HG03159 (cell line): ENCODE results near the gene MAP2K4.
"Not testable (repeated sequence)": the region's sequence is repeated elsewhere in the genome, so short reads cannot be mapped to it uniquely, and the experiment has no call there.

ENCODE experiments used
- ATAC-seq: cut with Tn5 transposase; IDR thresholded peaks from one replicate; pipeline ENCODE4 v1.9.1; 2021; ENCODE audit warnings: mild to moderate bottlenecking, moderate library complexity; ENCODE audit not compliant: unreplicated experiment

The MAP2K4 gene

DNA sequence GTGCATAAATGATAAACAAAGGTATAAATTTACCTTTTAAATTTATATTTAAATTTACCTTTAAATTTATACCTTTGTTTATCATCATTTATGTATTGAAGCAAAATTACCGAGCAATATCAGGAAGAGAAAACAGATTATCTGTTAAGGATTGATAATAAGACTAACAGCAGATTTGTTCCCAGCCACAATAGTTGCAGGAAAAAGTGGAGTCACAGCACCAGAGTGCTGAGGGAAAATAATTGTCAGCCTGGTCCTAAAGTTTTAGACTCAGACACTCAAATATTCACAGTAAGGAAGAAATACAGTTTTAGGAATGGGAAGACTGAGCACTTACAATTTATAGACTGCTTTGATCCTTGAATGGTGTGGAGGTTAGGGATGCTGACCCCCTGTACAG, 117.2 kb downstream of the MAP2K4 start:
- no peak for ATAC-seq

DNA sequence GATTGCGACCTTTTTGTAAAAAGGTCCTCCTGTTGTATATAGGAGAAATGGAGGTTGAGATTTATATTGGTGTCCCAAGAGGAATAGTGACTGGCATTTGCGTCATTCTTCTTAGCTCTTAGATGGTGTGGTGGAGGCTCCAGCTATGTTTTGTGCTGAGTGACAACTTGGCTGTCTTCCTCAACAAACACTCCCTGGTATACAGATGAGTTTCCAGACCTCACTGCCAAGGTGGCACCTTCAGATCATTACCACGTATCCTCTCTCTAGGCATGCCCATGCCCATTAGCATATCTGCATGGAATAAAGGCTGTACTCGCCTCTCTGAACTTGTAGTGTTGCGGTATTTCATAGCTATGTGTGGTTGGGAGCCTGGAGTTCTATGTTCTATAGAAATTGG, 120.0 kb downstream of the MAP2K4 start:
- no peak for ATAC-seq

DNA sequence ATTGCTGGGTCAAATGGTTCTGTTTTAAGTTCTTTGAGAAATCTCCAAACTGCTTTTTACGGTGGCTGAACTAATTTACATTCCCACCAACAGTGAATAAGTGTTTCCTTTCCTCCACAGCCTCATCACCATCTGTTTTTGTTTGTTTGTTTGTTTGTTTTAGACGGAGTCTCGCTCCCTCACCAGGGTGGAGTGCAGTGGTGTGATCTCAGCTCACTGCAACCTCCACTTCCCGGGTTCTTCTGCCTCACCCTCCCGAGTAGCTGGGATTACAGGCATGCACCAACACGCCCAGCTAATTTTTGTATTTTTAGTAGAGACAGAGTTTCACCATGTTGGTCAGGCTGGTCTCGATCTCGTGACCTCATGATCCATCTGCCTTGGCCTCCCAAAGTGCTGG, 141.5 kb downstream of the MAP2K4 start:
- not testable (repeated sequence) for ATAC-seq

DNA sequence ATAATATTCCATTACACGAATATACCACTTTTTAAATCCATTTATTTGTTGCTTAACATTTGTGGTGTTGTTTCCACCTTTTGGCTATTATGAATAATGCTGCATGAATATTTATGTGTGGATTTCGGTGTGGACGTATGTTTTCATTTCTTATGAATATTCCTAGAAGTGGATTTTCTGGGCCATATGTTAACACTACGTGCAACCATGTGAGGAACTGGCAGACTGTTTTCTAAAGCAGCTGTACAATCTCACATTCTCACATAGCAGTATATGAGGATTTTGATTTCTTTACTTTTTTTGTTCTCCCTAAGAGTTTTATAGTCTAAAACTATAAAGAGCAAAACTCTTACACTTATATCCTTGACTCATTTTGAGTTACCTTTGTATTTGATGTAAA, 143.4 kb downstream of the MAP2K4 start:
- ATAC-seq: no peak

DNA sequence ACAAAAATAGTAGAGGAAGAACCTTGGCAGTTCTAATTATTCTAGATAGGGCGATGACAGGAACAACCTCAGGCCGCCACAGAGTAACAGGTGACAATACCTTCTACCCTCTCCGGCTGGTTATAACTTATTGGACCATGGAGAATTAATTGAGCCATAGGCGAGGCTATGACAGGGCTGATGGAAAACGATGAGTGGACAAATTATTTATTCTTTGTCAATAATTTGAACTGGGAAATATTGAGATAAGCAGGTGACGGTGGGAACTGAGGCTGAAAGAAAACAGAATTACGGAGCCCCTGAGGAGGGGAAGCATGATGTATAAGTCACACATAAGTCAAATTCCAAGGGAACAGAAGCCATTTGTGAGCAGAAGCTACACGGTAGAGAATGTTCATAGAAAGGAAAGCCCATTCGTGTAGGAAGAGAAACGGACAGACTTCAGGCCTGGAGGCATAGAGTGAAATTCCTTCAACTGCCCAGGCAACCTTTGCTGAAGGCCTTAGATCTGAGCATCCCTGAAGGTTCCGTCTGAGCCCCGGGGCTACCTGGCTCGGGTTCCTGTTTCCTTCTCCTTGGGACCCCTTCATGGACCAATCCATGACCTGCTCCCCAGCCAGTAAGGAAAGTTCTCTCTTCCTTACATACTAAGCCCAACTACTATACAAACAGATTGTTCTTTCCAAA, 158.1 kb downstream of the MAP2K4 start:
- no peak for ATAC-seq

DNA sequence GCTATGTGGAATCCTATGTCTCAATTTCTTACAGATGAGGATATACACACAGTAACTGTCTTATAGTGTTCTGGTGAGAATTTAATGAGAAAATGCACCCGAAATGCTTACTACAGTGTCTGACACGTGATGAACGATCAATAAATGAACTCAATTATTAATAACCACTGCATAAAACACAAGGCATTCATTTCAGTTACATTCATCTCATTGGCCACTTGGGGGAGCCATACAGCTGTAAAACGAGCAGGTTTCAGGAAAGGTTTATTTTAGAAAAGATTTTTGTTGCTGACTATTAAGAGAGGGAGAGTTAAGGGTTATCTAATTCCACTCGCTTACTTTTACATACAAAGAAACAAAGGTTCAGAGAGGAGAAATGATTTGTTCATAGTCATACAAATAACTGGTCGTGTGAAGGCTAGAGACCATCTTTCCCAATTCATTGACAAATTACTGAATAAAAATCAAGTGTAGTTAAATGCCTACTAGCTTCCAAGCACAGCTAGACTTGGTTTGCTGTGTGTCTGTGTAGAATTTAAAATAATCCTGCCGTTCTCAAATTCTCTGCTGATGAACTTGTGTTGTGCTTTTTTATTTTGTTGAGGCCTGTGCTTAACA, 160.1 kb downstream of the MAP2K4 start:
- no peak for ATAC-seq

DNA sequence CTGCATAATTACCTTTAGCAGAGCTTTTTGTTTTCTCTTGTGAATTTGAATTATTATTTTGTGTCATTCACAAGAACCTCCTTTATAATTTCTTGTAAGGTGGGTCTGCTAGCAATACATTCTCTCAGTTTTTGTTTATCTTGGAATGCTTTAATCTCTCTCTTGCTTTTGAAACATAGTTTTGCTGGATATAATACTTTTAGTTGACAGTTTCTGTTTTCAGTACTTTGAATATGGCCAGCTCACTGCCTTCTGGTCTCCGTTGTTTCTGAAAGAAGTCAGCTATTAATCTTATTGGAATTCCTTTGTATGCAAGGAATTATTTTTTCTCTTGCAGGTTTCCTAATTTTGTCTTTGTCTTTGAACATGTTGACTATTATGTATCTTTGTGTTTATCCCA, 167.0 kb downstream of the MAP2K4 start:
- ATAC-seq: no peak

DNA sequence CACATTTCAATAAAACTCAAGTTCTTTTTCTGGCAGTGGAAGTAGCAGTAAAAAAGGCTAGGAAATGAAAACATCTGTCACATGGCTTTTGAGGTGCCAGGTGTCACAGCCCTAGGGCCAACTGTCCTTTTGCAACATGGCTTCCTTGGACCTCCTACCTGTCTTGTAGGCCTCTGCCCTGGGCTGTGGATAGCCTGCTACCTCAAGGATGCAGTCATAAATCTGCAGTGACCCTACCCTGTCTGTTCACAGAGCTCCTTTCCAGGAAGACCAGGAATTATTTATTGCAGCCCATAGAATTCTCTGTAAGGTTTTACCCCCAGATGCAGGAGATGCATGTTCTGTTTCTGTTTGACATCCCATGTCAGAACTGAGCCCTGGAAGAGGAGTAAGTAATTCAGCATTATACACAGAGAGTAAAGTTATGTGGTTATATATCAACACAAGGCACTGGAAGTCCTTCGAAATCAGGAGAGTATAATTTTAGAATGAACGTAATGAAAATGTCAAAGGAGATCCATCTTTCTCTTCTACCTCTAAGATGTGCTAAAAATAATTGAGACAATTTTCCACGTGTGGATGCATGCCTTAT, 172.6 kb downstream of the MAP2K4 start:
- no peak for ATAC-seq
